GM23248 (cell line): ENCODE results near the gene MYRFL. TPM values are rescaled to one million over a fixed set of nuclear protein-coding genes. Genes with fewer than 3 reads are reported as not detected.

Experiments used
- DNase-seq: peaks from one replicate; pipeline ENCODE4 v3.0.0-alpha.2; 2015
- H2AFZ ChIP-seq: fragments of 200-600 bp; sonication (generic); 2 replicates; pipeline ENCODE4 v1.6.1; 2016; ENCODE audit warnings: antibody characterized with exemption
- H3F3A ChIP-seq: fragments of 200-600 bp; sonication (generic); 2 replicates; pipeline ENCODE4 v1.6.1; 2016; ENCODE audit warnings: mild to moderate bottlenecking, antibody characterized with exemption, mixed run types; ENCODE audit not compliant: insufficient read depth
- H3K27ac ChIP-seq: fragments of 200-600 bp; sonication (generic); 2 replicates; pipeline ENCODE4 v1.5.1; 2016; ENCODE audit warnings: mild to moderate bottlenecking
- H3K27me3 ChIP-seq: fragments of 200-600 bp; sonication (generic); replicated peaks from 2 replicates; pipeline ENCODE4 v1.6.1; 2016; ENCODE audit warnings: mild to moderate bottlenecking; ENCODE audit not compliant: insufficient read depth
- H3K36me3 ChIP-seq: fragments of 200-600 bp; sonication (generic); 2 replicates; pipeline ENCODE4 v1.6.1; 2016; ENCODE audit warnings: low read depth, mild to moderate bottlenecking
- H3K4me1 ChIP-seq: fragments of 200-600 bp; sonication (generic); 2 replicates; pipeline ENCODE4 v1.6.1; 2016; ENCODE audit warnings: mild to moderate bottlenecking; ENCODE audit not compliant: insufficient read depth
- H3K4me2 ChIP-seq: fragments of 200-600 bp; sonication (generic); one replicate; pipeline ENCODE4 v1.6.1; 2016; ENCODE audit warnings: mild to moderate bottlenecking; ENCODE audit not compliant: unreplicated experiment
- H3K4me3 ChIP-seq: fragments of 200-600 bp; sonication (generic); 2 replicates; pipeline ENCODE4 v1.5.1; 2016; ENCODE audit warnings: mild to moderate bottlenecking
- H3K79me2 ChIP-seq: fragments of 200-600 bp; sonication (generic); 2 replicates; pipeline ENCODE4 v1.6.1; 2016; ENCODE audit warnings: mild to moderate bottlenecking; ENCODE audit not compliant: insufficient read depth
- H3K9ac ChIP-seq: fragments of 200-600 bp; sonication (generic); 2 replicates; pipeline ENCODE4 v1.6.1; 2016; ENCODE audit warnings: mild to moderate bottlenecking
- H3K9me2 ChIP-seq: fragments of 200-600 bp; sonication (generic); 2 replicates; pipeline ENCODE4 v1.6.1; 2016; ENCODE audit warnings: mixed run types, mild to moderate bottlenecking, moderate library complexity; ENCODE audit not compliant: insufficient read depth
- H3K9me3 ChIP-seq: fragments of 200-600 bp; sonication (generic); one replicate; pipeline ENCODE4 v1.6.1; 2017; ENCODE audit warnings: low read depth
- H4K20me1 ChIP-seq: fragments of 200-600 bp; sonication (generic); 2 replicates; pipeline ENCODE4 v1.6.0; 2016; ENCODE audit not compliant: insufficient read depth
- EZH2 ChIP-seq: fragments of 200-600 bp; sonication (generic); IDR thresholded peaks from 2 replicates; pipeline ENCODE4 v1.6.1; 2018; ENCODE audit warnings: antibody characterized with exemption, mild to moderate bottlenecking; ENCODE audit not compliant: insufficient read depth, poor library complexity, severe bottlenecking
- EZH2phosphoT487 ChIP-seq: fragments of 200-600 bp; sonication (generic); IDR thresholded peaks from 2 replicates; pipeline ENCODE4 v1.6.1; 2018; ENCODE audit warnings: antibody characterized with exemption, moderate library complexity, mild to moderate bottlenecking, low read depth; ENCODE audit not compliant: insufficient read depth
- WGBS, 2 experiments: methylation state at CpG; one replicate each; pipeline ENCODE4 v1.1.6; 2015 to 2017; ENCODE audit warnings: low lambda C conversion rate in 2 of 2, low coverage in 1 of 2; ENCODE audit errors: missing lambda C conversion rate in 2 of 2; 5-methylcytosine and 5-hydroxymethylcytosine counted together
- in situ Hi-C: fragments of 300-500 bp; cut with MboI; formaldehyde crosslinking; loops from 2 replicates; pipeline ENCODE4 v1.15.0; 2020
- polyA plus RNA-seq: library from polyadenylated mRNA; unstranded; fragments of >200 nt; fragmentation: Nextera tagmentation; extraction: Ambion mirVana; gene quantifications from 2 replicates; pipeline ENCODE4 v1.2.1, GENCODE V29; 2016
- total RNA-seq: library from RNA; depleted of rRNA; stranded (reverse); fragments of >200 nt; shearing (Covaris generic); gene quantifications from 2 replicates; pipeline ENCODE4 v1.2.3, GENCODE V29; 2014

MYRFL gene
- total and polyA plus RNA-seq, 2 experiments from 2014 or later: not detected

DNA sequence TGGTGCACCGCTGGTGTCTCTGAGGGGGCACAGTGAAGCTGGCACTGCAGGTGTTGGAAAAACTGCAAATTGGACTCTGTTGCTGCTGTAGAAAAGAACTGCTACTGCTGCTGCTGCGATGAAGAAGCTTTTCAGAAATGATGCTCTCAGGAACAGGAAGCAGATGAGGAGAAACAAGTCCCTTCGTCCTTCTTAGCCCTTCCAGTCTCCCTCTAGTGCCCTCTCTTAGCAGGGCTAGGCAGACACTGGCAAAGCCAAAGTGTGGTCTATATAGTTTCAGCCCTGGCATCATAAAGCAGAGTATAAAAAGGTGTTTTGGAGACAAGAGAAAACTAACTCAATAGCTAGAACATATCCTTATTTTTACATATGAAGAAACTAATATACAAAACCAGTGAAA, 174.5 kb downstream of the MYRFL start:
- no peaks in the 10 kb centered on the region for H3K27me3 ChIP-seq
- no peak overlapping the region for H3K27ac ChIP-seq
- H3K36me3 ChIP-seq: no peaks in the 10 kb centered on the region
- no peaks in the 10 kb centered on the region for H4K20me1 ChIP-seq
- no peaks in the 10 kb centered on the region for H3K4me1 ChIP-seq
- WGBS, 2 experiments: 60 to 63% methylated on average over 3 of the region's 3 CpGs
- TF ChIP-seq EZH2phosphoT487 (no peak), EZH2 (no peak)
- H2AFZ ChIP-seq: no peak overlapping the region
- H3K4me2 ChIP-seq: no peak overlapping the region
- no peak overlapping the region for H3K9ac ChIP-seq
- DNase-seq: no peak
- no peaks in the 10 kb centered on the region for H3K9me2 ChIP-seq
- H3K79me2 ChIP-seq: no peaks in the 10 kb centered on the region
- H3F3A ChIP-seq: no peaks in the 10 kb centered on the region
- in situ Hi-C loops: no loop called here
- no peaks in the 10 kb centered on the region for H3K9me3 ChIP-seq
- no peak overlapping the region for H3K4me3 ChIP-seq

GRCh38 chr12:70002097-70002911, 177.3 kb downstream of the MYRFL start:
- H2AFZ ChIP-seq: no peak overlapping the region
- no peaks in the 10 kb centered on the region for H3K79me2 ChIP-seq
- H3K36me3 ChIP-seq: no peaks in the 10 kb centered on the region
- in situ Hi-C loops: no loop called here
- no peaks in the 10 kb centered on the region for H3K4me1 ChIP-seq
- no peaks in the 10 kb centered on the region for H3K27me3 ChIP-seq
- no peak overlapping the region for H3K4me3 ChIP-seq
- H3K9ac ChIP-seq: no peak overlapping the region
- DNase-seq: no peak
- H3F3A ChIP-seq: no peaks in the 10 kb centered on the region
- TF ChIP-seq EZH2 (no peak), EZH2phosphoT487 (no peak)
- H4K20me1 ChIP-seq: no peaks in the 10 kb centered on the region
- H3K4me2 ChIP-seq: no peak overlapping the region
- H3K27ac ChIP-seq: no peak overlapping the region
- peaks cover 2% of the 10 kb centered on the region for H3K9me3 ChIP-seq
- no peaks in the 10 kb centered on the region for H3K9me2 ChIP-seq
- WGBS, 2 experiments: 48 to 49% methylated on average over 3 of the region's 3 CpGs

DNA sequence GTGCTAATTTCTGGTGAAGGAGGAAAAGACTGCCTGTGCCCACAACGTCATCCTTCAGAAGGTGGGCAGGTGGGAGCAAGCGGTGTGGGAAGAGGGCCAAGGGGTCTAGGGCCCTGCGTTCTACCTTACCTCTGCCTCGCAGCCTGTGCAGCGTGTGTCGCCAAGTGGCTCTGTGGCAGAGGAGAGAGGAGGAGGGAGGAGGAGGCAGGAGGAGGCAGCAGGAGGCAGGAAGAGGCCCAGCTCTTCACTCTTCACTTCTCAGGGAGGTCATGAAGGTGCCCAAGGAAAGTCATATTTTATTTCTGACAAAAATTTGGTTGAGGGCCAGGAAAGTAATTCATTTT, 177.9 kb downstream of the MYRFL start:
- Histone ChIP-seq H3K4me1 (no peaks in the 10 kb centered on the region), H3K9ac (no peak overlapping the region), H3K4me2 (no peak overlapping the region), H3K9me2 (no peaks in the 10 kb centered on the region), H4K20me1 (no peaks in the 10 kb centered on the region), H3K79me2 (no peaks in the 10 kb centered on the region), H3K27me3 (no peaks in the 10 kb centered on the region), H3K9me3 (peaks cover 6% of the 10 kb centered on the region), H3K36me3 (no peaks in the 10 kb centered on the region), H3K27ac (no peak overlapping the region), H2AFZ (no peak overlapping the region), H3F3A (no peaks in the 10 kb centered on the region), H3K4me3 (no peak overlapping the region)
- no peak for DNase-seq
- TF ChIP-seq EZH2phosphoT487: no peak
- no peak for TF ChIP-seq EZH2
- WGBS, 2 experiments: 48 to 58% methylated on average over 6 of the region's 6 CpGs
- in situ Hi-C loops: no loop called here

DNA sequence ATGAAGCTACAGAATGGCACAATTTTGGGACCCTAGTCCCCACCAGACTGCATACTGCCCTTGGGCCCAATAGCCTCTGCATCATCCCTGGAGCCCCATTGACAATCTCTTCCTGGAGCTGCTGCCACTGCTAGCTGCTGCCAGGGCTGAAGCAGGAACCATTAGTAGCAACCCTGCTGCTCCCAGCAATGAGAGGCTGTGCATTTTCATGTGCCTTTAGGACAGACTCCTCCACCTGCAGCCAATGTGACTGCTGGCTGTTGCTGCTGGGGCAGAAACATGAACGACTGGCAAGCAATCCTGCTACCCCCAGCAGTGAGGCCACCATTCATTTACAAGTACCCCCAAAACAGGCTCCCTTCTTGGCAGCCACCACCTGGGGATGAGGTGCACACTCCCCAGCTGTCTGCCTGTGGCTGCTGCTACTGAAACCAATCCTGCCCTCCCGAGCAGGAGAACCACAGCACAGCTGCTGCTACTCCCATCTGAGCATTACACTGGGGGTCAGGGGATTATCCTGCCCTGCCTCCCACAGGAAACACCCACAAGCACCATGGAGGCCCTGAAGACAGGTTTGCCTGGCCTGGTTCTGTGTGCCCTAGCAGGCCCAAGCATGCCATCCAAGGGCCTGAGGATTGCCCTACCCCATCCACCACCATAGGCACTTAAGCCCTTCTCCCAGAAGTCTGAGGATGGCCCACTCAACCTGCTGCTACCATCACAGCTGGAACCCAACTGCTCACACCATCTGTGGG, 181.0 kb downstream of the MYRFL start:
- H3K36me3 ChIP-seq: no peaks in the 10 kb centered on the region
- TF ChIP-seq EZH2phosphoT487 (no peak), EZH2 (no peak)
- DNase-seq: no peak

More for the DNA sequence above, 181.0 kb downstream of the MYRFL start:
- no peak overlapping the region for H3K4me3 ChIP-seq
- no peaks in the 10 kb centered on the region for H3K27me3 ChIP-seq
- H3K4me1 ChIP-seq: no peaks in the 10 kb centered on the region
- H3K9me2 ChIP-seq: no peaks in the 10 kb centered on the region
- H2AFZ ChIP-seq: no peak overlapping the region
- H3K9ac ChIP-seq: no peak overlapping the region
- H3K4me2 ChIP-seq: no peak overlapping the region
- peaks cover 11% of the 10 kb centered on the region for H3K9me3 ChIP-seq
- in situ Hi-C loops: no loop called here
- H3K79me2 ChIP-seq: no peaks in the 10 kb centered on the region
- no peaks in the 10 kb centered on the region for H4K20me1 ChIP-seq
- 31 to 41% methylated on average over 2 of the region's 2 CpGs for WGBS, 2 experiments
- no peak overlapping the region for H3K27ac ChIP-seq
- no peaks in the 10 kb centered on the region for H3F3A ChIP-seq
